ENCODE results near the gene NACC2. TPM values are rescaled to one million over a fixed set of nuclear protein-coding genes. Genes with fewer than 3 reads are reported as not detected.
A peak's percentile ranks its signal among the peaks of the same experiment; 100 is the strongest.

Gene NACC2
- total and polyA plus RNA-seq, 9 donors, result 7.0 to 47.0 (median 27.2) TPM

DNA sequence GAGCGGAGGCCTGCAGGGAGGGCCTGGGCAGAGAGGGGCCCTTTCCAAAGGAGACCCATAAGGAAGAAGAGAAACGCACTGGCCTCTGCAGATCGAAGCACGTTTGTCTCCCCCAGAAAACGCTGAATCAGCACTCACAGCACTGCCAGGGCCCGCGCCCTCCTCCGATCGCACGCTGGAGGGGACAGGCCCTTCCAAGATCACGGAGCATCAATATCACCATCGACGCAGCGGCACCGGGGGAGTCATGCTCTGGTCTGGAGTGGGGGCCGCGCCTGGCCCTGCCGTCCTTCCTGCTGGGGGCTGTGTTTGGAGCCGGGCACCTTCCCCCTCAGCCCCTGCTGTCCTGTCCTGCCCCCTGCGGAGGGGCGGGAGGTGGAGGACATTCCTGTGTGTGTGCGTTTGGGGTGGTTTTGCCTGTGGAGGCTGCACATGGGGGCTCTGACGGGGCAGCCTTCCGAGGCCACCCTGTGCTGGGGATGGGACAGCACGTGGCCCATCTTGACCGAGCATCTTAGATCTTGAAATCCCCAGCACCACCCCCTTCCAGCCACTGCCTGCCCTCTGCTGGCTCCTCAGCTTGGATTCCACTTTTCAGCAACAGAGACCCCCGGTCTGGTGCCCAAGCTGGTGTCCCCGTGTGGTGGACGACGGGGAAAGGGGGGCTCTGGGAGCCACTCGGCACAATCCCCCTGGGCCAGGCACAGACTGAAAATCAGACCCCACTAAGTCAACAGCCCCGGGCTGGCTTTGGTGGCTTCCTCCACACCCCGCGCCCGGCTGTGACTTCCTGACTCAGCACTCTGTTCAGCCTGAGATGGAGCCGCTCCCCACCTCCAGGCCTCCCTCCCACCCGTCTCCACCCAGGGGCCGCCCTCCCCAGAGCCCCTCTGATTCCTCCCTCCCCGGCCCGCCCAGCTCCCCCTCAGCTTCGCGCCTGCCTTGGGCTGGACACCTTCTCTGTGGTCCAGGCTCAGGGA, 15.3 kb upstream of the NACC2 start:
- no peak for TF ChIP-seq POLR2A (IDR thresholded peaks at IDR 0.05)
- TF ChIP-seq, protein P1, sequence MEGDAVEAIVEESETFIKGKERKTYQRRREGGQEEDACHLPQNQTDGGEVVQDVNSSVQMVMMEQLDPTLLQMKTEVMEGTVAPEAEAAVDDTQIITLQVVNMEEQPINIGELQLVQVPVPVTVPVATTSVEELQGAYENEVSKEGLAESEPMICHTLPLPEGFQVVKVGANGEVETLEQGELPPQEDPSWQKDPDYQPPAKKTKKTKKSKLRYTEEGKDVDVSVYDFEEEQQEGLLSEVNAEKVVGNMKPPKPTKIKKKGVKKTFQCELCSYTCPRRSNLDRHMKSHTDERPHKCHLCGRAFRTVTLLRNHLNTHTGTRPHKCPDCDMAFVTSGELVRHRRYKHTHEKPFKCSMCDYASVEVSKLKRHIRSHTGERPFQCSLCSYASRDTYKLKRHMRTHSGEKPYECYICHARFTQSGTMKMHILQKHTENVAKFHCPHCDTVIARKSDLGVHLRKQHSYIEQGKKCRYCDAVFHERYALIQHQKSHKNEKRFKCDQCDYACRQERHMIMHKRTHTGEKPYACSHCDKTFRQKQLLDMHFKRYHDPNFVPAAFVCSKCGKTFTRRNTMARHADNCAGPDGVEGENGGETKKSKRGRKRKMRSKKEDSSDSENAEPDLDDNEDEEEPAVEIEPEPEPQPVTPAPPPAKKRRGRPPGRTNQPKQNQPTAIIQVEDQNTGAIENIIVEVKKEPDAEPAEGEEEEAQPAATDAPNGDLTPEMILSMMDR (IDR thresholded peaks at IDR 0.05), result no peak
- no peak for TF ChIP-seq EP300 (IDR thresholded peaks at IDR 0.05)
- Histone ChIP-seq H3K36me3 (no peaks in the 10 kb centered on the region), H3K4me1 (ENCODE audit: insufficient read depth) (peaks cover 15% of the 10 kb centered on the region), H3K27me3 (no peaks in the 10 kb centered on the region), H3K27ac (no peak overlapping the region), H3K4me3 (peak overlapping the region; percentile 30), H3K9me3 (no peaks in the 10 kb centered on the region)
- 10 to 18% (median 17%) methylated on average over 36 to 42 of the region's 42 CpGs for WGBS, 3 donors
- intact Hi-C loops (cut with DNase I), result no loop called here
- DNase-seq, result peak in 3 of 5 donors; percentile 33 to 56 (median 55)

DNA sequence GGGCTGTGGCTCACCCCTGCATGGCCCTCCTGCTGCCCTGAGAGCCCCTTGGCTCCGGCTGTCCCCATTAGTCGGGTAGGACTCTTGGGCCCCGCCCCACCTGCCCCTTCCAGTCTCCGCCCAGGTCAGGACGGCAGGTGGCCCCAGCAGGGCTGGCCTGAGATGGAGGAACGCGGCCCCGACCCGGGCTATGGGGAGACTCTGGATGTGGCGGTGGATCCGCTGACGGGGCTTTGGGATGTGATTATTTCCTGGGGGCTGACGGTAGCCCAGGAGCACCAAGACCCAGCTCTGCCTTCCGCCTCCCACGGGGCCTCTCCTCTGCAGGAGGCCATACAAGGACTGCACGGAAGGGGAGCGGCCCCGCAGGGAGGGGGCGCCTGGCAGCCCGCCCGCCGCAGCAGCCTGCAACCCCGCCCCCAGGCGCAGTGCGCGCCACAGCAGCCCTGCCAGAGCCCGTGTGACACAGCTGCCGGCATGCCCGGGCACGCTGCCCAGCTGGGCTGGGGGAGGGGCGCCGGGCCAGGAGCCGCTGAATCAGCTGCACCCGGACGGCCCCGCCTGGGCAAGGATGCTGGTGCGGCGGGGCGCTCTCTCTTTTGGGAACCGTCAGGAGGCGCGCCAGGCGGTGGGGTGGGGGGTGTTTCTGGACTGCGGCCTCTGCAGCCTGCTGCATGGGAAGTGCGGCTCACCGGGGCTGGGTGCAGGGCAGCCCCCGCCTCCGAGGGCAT, 14.4 kb upstream of the NACC2 start:
- no peaks in the 10 kb centered on the region for H3K9me3 ChIP-seq
- no peaks in the 10 kb centered on the region for H3K27me3 ChIP-seq
- peak; percentile 92 to 95 (median 94) for DNase-seq
- H3K36me3 ChIP-seq, result no peaks in the 10 kb centered on the region
- TF ChIP-seq POLR2A (IDR thresholded peaks at IDR 0.05), result no peak
- TF ChIP-seq EP300 (IDR thresholded peaks at IDR 0.05), result no peak
- TF ChIP-seq, protein P1 (IDR thresholded peaks at IDR 0.05), result no peak
- H3K4me1 ChIP-seq (ENCODE audit: insufficient read depth), result peaks cover 17% of the 10 kb centered on the region
- intact Hi-C loops (cut with DNase I), result loop anchor here in 1 of 4 donors (10.0 kb wide), 1 partner anchor 1925 kb away; no protein-coding TSS in a partner anchor
- H3K27ac ChIP-seq, result peak overlapping the region in 1 of 2 donors; percentile 39
- H3K4me3 ChIP-seq, result peak overlapping the region; percentile 30
- 1 to 3% (median 1%) methylated on average over 16 to 48 of the region's 48 CpGs for whole genome bisulfite sequencing, 3 donors

DNA sequence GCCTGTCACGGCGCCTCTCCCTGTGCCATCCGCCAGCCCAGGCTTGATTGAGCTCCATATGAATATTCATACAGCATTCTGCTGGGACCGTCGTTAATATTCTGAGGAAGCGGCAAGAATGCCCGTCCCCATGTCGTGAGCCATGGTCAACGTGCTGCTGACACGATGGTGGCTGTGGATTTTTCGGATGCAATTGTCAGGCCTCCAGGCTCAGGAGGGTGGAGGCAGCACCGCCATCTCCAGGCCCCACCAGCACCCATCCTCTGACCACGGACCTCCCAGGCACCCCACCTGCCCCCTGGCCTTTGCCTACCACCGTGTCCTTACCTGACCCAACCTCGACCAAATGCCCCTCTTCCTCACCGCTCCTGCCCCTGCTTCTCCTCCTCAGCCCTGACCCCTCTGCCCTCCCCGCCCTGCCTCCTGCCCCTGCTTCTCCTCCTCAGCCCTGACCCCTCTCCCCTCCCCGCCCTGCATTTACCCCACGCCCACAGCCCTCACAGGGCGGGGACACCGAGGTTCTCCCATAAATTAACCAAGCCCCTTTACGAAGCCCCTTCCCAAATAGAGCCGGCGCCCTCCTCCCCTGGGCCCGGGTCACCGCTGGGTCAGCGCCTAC, 13.7 kb upstream of the NACC2 start:
- intact Hi-C loops (cut with DNase I), result loop anchor here in 1 of 4 donors (10.0 kb wide), 1 partner anchor 1924 kb away; no protein-coding TSS in a partner anchor
- Histone ChIP-seq H3K27ac (peak overlapping the region in 1 of 2 donors; percentile 39), H3K4me3 (no peak overlapping the region), H3K36me3 (no peaks in the 10 kb centered on the region), H3K9me3 (no peaks in the 10 kb centered on the region), H3K4me1 (ENCODE audit: insufficient read depth) (peaks cover 17% of the 10 kb centered on the region), H3K27me3 (no peaks in the 10 kb centered on the region)
- peak in 1 of 5 donors; percentile 30 for DNase-seq
- 68 to 78% (median 78%) methylated on average over 27 of the region's 27 CpGs for WGBS, 3 donors
- TF ChIP-seq EP300 (IDR thresholded peaks at IDR 0.05) (no peak), POLR2A (IDR thresholded peaks at IDR 0.05) (no peak)
- TF ChIP-seq, protein P1 (IDR thresholded peaks at IDR 0.05), result no peak

Measured in ovary (tissue), 9 donors.